D341Med (cell line): ENCODE measurements around the gene HECTD3.
A peak's percentile ranks its signal among the peaks of the same experiment; 100 is the strongest.
"Not testable (repeated sequence)": the region's sequence is repeated elsewhere in the genome, so short reads cannot be mapped to it uniquely, and the experiment has no call there.

Source experiments
- DNase-seq: peaks from one replicate; pipeline ENCODE4 v3.0.0; 2012; ENCODE audit warnings: low spot score

HECTD3 gene

DNA sequence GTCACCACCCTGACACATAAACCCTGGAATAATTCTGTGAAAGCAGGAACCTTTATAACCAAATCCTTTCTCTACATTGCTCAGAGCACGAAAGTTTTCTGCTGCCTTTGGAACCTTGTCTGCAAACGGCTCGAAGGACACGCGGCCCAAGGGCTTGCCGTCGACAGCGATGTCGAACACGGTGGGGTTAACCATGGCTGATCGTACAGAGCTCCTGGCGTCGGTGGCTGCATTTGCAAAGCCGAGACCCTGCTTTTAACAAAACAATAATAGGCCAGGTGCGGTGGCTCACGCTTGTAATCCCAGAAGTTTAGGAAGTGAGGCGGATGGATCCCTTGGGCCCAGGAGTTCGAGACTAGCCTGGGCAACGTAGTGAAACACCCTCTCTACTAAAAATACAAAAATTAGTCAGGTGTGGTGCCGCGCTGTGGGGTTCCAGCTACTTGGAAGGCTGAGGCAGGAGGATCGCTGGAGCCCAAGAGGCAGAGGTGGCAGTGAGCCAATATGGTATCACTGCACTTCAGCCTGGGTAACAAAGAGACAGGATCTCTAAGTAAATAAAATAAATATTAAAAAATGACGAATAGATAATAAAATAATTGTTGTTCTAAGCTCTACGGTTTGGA lies 22.5 kb downstream of the HECTD3 start:
- no peak for DNase-seq

DNA sequence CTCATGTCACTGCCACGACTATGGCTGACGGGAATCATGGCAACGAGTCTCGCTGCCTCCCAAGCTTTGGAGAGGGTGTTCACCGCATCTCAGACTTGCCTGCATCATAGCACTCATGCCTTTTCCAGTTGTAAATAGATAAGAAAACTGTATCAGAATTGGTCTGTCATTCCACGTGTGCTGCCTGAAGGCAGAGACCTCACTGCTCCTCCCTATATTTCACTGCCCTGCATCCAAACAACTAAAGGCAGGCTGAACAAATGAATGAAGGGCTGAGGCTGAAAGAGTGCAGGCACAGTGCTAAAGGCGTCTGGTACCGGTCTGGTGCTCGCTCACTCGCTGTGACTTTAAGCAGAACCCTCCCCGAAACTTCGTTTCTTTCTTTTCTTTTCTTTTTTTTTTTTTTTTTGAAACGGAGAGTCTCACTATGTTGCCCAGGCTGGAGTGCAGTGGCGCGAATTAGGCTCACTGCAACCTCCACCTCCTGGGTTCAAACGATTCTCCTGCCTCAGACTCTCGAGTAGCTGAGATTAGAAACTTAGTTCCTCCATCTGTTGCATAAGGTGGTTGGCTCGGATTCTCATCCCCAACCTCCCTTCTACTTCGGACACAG lies 25.3 kb downstream of the HECTD3 start:
- DNase-seq: no peak

DNA sequence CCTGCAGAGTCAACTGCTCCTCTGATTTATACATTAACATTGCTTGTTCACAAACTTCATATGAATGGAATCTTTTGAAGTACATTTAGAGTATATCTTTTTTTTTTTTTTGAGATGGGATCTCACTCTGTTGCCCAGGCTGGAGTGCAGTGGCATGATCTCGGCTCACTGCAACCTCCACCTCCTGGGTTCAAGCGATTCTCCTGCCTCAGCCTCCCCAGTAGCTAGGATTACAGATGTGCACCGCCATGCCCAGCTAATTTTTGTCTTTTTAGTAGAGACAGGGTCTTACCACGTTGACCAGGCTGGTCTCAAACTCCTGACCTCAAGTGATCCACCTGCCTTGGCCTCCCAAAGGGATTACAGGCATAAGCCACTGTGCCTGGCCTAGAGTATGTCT lies 33.8 kb downstream of the HECTD3 start:
- not testable (repeated sequence) for DNase-seq

DNA sequence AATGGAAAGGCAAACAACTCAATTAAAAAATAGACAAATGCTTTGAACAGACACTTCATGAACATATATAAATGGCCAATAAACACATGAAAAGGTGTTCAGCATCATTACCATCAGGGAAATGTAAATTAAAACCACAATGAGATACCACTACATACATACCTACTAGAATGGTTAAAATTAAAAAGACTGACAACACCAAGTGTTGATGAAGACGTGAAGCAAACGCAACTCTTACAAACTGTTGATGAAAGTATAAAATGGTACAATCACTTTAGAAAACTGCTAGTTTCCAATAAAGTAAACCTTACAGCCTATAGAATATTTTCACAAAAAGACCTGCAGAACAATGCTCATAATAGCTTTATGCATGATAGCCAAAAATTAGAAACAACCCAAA lies 34.9 kb downstream of the HECTD3 start:
- DNase-seq: no peak

DNA sequence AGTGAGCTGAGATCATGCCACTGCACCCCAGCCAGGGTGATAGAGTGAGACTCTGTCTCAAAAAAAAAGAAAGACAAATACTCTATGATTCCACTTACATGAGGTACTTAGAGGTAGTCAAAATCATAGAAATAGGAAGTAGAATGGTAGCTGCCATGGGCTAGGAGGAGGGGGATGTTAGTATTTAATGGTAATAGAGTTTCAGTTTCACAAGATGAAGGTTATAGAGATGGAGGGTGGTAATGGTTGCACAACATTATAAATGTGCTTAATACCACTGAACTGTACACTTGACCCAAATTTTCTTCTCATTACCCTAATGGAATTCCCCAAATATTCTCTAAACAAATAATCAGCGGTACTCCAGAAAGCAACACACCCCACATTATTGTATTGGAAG lies 37.5 kb downstream of the HECTD3 start:
- no peak for DNase-seq

DNA sequence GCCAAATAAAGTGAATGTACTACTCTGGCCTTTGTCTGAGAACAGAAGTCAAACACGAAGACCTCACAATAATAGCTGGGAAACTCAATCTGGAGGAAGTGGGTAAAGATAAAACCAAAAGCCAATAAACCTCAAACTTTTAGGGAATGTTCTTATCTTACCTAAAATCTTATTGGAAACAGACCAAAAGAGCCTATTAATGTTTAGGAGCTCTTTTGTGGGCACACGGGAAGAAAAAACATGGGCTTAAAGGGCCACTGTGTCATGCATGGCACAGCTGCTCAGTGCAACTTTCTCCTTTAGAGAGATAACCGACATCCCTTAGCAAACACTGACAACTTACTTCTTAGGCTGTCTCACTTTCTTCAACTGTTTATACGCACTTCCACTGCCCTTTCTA lies 40.8 kb downstream of the HECTD3 start:
- DNase-seq: no peak

DNA sequence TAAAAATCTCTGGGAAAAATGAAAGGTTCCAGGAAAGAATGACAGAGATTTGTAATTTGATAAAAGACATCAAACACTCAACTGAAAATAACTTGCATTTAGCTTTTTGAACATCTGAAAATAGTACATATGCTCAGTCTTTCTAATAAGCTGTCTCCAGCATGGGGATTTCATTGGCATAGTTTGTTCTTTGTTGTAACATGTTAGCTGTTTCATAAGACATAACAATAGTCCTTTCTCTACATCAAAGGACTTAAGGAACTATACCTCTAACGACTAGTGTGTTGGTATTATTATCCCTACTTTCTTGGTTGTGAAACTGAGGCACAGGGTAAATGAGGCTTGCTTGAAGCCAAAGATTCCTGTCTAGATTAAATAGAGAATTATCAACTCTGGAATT lies 46.7 kb downstream of the HECTD3 start:
- no peak for DNase-seq

DNA sequence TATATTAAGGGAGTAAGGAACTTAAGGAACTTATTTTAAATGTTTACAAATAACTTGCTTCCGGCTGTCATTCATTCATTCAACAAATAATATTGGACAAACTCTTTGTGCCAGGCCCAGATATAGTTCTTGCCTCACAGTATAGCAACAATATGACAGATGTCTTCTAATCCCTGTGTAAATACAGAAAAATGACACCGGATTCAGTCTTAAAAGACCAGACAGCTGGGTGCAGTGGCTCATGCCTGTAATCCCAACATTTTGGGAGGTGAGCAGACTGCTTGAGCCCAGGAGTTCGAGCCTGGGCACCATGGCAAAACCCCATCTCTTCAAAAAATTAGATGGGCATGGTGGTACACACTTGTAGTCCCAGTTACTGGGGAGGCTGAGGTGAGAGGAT lies 48.4 kb downstream of the HECTD3 start:
- DNase-seq: peak; percentile 45

DNA sequence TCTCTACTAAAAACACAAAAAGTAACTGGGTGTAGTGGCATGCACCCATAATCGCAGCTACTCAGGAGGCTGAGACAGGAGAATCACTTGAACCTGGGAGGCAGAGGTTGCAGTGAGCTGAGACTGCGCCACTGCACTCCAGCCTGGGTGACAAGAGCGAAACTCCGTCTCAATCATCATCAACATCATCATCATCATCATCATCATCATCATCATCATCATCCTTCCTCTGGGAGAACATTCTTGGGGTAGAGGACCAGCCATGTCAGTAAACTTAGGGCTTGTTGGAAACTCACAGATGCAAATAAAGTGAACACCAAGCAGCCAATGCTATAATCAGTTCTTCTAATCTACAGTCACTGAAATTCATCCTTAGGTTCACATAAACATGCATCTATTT lies 49.1 kb downstream of the HECTD3 start:
- DNase-seq: not testable (repeated sequence)

DNA sequence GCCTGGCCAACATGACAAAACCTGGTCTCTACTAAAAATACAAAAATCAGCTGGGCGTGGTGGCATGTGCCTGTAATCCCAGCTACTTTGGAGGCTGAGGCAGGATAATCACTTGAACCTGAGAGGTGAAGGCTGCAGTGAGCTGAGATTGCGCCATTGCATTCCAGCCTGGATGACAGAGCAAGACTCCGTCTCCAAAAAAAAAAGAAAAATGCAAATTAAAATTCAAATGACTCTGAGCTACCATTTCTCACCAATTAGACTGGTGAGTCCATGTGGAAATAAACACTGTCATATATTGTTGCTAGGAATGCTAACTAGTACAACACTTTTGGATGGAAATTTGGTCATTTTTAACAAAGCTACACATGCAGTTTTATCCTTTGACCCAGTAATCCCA lies 53.6 kb downstream of the HECTD3 start:
- DNase-seq: not testable (repeated sequence)

DNA sequence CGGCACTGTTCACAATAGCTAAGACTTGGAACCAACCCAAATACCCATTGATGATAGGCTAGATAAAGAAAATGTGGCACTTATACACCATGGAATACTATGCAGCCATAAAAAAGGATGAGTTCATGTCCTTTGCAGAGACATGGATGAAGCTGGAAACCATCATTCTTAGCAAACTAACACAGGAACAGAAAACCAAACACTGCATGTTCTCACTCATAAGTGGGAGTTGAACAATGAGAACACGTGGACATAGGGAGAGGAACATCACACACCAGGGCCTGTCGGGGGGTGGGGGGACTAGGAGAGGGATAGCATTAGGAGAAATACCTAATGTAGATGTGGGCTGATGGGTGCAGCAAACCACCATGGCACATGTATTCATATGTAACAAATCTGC lies 55.0 kb downstream of the HECTD3 start:
- DNase-seq: not testable (repeated sequence)
